Skeletal muscle satellite cell (primary cell): ENCODE data around the gene NANOGP8.

ENCODE experiments used
- H3K27me3 ChIP-seq: 2 replicates; pipeline ENCODE4 v1.7.0; 2013; ENCODE audit warnings: low read length; ENCODE audit not compliant: control insufficient read depth, insufficient read depth
- H3K36me3 ChIP-seq: 2 replicates; pipeline ENCODE4 v1.7.0; 2013; ENCODE audit warnings: mild to moderate bottlenecking, control low read depth, low read length; ENCODE audit not compliant: insufficient read depth
- H3K4me1 ChIP-seq: 2 replicates; pipeline ENCODE4 v1.7.0; 2013; ENCODE audit warnings: low read length; ENCODE audit not compliant: control insufficient read depth, insufficient read depth
- H3K4me2 ChIP-seq: 2 replicates; pipeline ENCODE4 v1.7.0; 2013; ENCODE audit warnings: mild to moderate bottlenecking, low read length
- H3K4me3 ChIP-seq: 2 replicates; pipeline ENCODE4 v1.7.0; 2013; ENCODE audit warnings: low read length
- H3K9ac ChIP-seq: 2 replicates; pipeline ENCODE4 v1.7.0; 2013; ENCODE audit warnings: mild to moderate bottlenecking, low read depth, low read length, moderate library complexity
- H3K9me3 ChIP-seq: replicated peaks from 2 replicates; pipeline ENCODE4 v1.7.0; 2013; ENCODE audit warnings: mild to moderate bottlenecking, control low read depth, low read length

NANOGP8 gene

DNA sequence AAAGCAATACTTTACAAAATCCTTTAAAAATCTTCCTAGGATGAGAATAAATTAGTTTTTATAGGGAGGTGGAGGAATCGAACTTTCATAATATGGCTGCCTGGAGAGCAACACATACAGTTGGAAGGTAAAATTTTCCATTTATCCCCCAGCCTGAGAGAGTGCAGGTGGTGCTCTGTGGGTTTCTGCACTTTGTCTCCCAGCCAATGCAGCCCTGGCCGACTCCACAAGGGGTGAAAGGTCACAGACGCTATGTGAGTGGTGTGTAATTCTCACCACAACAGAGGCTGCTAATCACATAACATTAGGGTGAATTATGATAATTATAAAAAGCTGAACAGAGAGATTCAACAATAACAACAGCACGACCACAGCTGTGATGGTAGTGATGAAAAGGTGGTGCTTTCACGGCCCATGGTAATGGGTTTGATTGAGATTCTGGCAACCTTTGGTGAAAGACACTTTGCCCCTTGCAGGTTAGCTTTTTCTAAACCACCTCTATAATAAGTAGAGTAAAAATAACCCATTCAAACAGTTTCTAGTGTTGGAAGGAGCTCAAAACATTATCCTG, 30.1 kb upstream of the NANOGP8 start:
- Histone ChIP-seq H3K9ac (no peak overlapping the region), H3K4me3 (no peak overlapping the region), H3K36me3 (no peaks in the 10 kb centered on the region), H3K9me3 (no peaks in the 10 kb centered on the region), H3K4me1 (no peaks in the 10 kb centered on the region), H3K27me3 (no peaks in the 10 kb centered on the region), H3K4me2 (no peak overlapping the region)

DNA sequence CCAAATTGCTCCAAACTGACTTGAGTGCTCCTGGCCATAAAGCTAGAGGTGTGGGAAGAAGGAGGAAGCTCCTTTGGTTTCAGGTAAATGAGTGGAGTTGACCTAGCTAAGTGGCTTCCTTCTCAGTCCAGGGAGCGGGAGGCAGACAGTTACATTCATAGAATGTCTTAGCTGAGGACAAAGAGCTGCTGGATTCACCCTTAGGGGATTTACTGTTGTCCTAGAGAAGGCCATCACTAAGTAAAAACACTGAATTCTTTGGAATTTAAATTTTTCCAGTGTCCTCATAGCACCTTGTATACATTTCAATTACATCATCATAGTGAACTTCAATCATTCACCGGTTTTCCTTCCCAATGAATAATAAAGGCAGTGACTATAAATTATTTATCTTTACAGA, 27.3 kb upstream of the NANOGP8 start:
- Histone ChIP-seq H3K4me3 (no peak overlapping the region), H3K4me2 (no peak overlapping the region), H3K4me1 (no peaks in the 10 kb centered on the region), H3K27me3 (no peaks in the 10 kb centered on the region), H3K36me3 (no peaks in the 10 kb centered on the region), H3K9ac (no peak overlapping the region), H3K9me3 (no peaks in the 10 kb centered on the region)

- H3K4me1 ChIP-seq: no peaks in the 10 kb centered on the region
- H3K9ac ChIP-seq: no peak overlapping the region
- no peaks in the 10 kb centered on the region for H3K9me3 ChIP-seq
- H3K4me3 ChIP-seq: no peak overlapping the region
- H3K27me3 ChIP-seq: no peaks in the 10 kb centered on the region
- H3K36me3 ChIP-seq: no peaks in the 10 kb centered on the region
- no peak overlapping the region for H3K4me2 ChIP-seq
Observed at GRCh38 chr15:35111861-35112260, 26.8 kb upstream of the NANOGP8 start.

DNA sequence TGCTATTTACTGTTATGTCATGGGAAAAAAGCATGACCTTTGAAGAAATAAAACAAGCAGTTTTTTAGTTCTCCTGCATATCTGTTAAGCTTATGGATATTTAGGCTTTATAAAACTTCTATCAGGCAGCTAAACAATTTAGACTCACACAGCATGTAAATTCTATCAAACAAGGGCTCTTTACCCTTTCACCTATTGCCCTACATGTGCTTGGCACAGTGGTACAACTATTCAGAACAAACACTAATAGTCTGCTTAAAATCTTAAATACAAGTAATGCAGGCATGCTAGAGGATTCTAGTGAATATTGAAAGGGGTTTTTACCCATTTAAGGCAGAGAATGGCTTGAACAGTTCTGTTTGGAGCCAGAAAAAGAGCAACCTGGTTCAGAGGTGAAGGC, 23.4 kb upstream of the NANOGP8 start:
- Histone ChIP-seq H3K4me2 (no peak overlapping the region), H3K36me3 (no peaks in the 10 kb centered on the region), H3K4me3 (no peak overlapping the region), H3K9ac (no peak overlapping the region), H3K9me3 (no peaks in the 10 kb centered on the region), H3K27me3 (no peaks in the 10 kb centered on the region), H3K4me1 (no peaks in the 10 kb centered on the region)

GRCh38 chr15:35107561-35107960, 22.5 kb upstream of the NANOGP8 start:
- H3K4me3 ChIP-seq: no peak overlapping the region
- H3K27me3 ChIP-seq: no peaks in the 10 kb centered on the region
- H3K9ac ChIP-seq: no peak overlapping the region
- H3K4me2 ChIP-seq: no peak overlapping the region
- no peaks in the 10 kb centered on the region for H3K36me3 ChIP-seq
- H3K9me3 ChIP-seq: no peaks in the 10 kb centered on the region
- no peaks in the 10 kb centered on the region for H3K4me1 ChIP-seq

- no peaks in the 10 kb centered on the region for H3K27me3 ChIP-seq
- no peak overlapping the region for H3K9ac ChIP-seq
- H3K4me1 ChIP-seq: no peaks in the 10 kb centered on the region
- H3K4me3 ChIP-seq: no peak overlapping the region
- no peaks in the 10 kb centered on the region for H3K36me3 ChIP-seq
- H3K4me2 ChIP-seq: no peak overlapping the region
- H3K9me3 ChIP-seq: no peaks in the 10 kb centered on the region
Observed at GRCh38 chr15:35107122-35107521, 22.0 kb upstream of the NANOGP8 start.

DNA sequence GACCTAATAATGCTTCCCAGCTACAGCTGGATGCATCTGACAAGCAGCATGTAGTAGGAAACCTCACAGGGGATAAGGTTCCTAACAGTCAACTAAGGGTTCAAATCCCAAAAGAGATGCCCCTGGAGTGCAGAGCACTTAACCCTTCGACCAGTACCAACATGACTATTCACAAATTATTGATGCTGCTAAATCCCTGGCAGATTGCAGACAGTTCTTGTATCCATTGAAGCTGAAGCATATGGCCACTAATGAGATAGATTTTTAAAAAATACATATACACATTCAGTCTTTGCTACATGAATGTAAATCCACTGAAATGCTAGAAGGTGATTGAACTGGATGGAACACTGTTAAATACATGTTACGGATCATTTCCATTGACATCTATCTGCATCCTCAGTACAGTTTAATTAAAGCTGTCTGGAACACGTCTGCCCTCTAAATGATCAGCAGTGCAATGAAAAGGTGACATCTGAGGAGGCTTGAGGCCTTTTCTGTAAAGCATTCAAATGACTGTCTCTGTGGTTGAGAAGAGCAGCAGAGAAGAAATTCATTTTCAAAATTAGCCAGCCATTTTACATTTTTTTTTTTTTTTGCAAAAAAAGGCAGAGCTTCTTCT, 19.5 kb upstream of the NANOGP8 start:
- Histone ChIP-seq H3K4me1 (no peaks in the 10 kb centered on the region), H3K9me3 (no peaks in the 10 kb centered on the region)

DNA sequence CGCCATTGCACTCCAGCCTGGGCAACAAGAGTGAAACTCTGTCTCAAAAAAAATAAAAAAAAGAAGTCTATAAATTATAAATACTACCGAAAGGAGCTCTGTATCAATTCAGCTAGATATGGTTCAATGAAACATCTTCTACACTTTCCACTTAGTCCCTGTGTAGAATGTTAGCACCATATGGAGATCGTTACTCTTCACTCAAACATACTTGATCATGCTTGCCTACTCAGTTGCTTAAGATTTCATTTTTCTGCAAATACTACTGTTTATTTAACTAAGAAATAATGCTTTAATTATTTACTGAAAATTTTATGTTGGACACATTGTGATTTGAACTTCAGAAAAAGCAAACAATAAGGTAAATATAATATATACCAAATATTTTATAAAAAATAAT, 17.1 kb upstream of the NANOGP8 start:
- Histone ChIP-seq H3K4me1 (no peaks in the 10 kb centered on the region), H3K27me3 (no peaks in the 10 kb centered on the region), H3K4me2 (no peak overlapping the region), H3K9ac (no peak overlapping the region), H3K9me3 (no peaks in the 10 kb centered on the region), H3K36me3 (no peaks in the 10 kb centered on the region), H3K4me3 (no peak overlapping the region)

More for the DNA sequence above, 19.5 kb upstream of the NANOGP8 start:
- Histone ChIP-seq H3K4me3 (no peak overlapping the region), H3K4me2 (no peak overlapping the region), H3K36me3 (no peaks in the 10 kb centered on the region), H3K9ac (no peak overlapping the region), H3K27me3 (no peaks in the 10 kb centered on the region)

GRCh38 chr15:35101335-35101734, 16.2 kb upstream of the NANOGP8 start:
- no peak overlapping the region for H3K4me2 ChIP-seq

DNA sequence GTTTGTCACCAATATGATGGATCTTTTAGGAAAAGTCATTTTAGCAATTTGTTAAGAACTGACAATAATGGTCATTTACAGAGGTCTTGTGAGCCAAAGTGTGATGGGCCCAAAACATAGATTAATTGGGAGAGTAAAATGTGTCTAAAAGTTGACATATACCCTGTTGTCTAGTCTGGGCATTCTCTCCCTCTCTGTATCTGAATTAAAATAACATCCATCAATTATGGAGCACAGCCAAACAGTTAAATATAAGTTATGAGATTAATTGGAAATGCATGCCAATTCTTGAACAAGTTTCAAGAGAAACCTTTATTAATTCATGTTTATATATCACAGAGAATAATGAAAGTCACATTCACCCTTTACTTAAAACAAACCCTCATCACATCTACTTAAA, 13.6 kb upstream of the NANOGP8 start:
- no peaks in the 10 kb centered on the region for H3K9me3 ChIP-seq
- H3K4me1 ChIP-seq: no peaks in the 10 kb centered on the region

More at GRCh38 chr15:35101335-35101734, 16.2 kb upstream of the NANOGP8 start:
- no peaks in the 10 kb centered on the region for H3K9me3 ChIP-seq
- H3K4me3 ChIP-seq: no peak overlapping the region
- no peaks in the 10 kb centered on the region for H3K36me3 ChIP-seq
- H3K4me1 ChIP-seq: no peaks in the 10 kb centered on the region
- no peak overlapping the region for H3K9ac ChIP-seq
- H3K27me3 ChIP-seq: no peaks in the 10 kb centered on the region

GRCh38 chr15:35095941-35096340, 10.8 kb upstream of the NANOGP8 start:
- Histone ChIP-seq H3K9ac (no peak overlapping the region), H3K9me3 (no peaks in the 10 kb centered on the region), H3K4me2 (no peak overlapping the region), H3K36me3 (no peaks in the 10 kb centered on the region), H3K27me3 (no peaks in the 10 kb centered on the region), H3K4me3 (no peak overlapping the region), H3K4me1 (no peaks in the 10 kb centered on the region)

More for the DNA sequence above, 13.6 kb upstream of the NANOGP8 start:
- no peaks in the 10 kb centered on the region for H3K27me3 ChIP-seq
- no peak overlapping the region for H3K4me3 ChIP-seq
- no peak overlapping the region for H3K9ac ChIP-seq
- H3K36me3 ChIP-seq: no peaks in the 10 kb centered on the region
- no peak overlapping the region for H3K4me2 ChIP-seq

- no peak overlapping the region for H3K4me3 ChIP-seq
- H3K36me3 ChIP-seq: no peaks in the 10 kb centered on the region
- no peak overlapping the region for H3K9ac ChIP-seq
- H3K27me3 ChIP-seq: no peaks in the 10 kb centered on the region
- no peaks in the 10 kb centered on the region for H3K9me3 ChIP-seq
- no peaks in the 10 kb centered on the region for H3K4me1 ChIP-seq
- no peak overlapping the region for H3K4me2 ChIP-seq
Observed at GRCh38 chr15:35092846-35093245, 7.8 kb upstream of the NANOGP8 start.
